Measurements from ENCODE around the gene PSMD2. TPM values are rescaled to one million over a fixed set of nuclear protein-coding genes. Genes with fewer than 3 reads are reported as not detected.

PSMD2 gene
- total and polyA plus RNA-seq, 4 donors, result 77.5 to 213 (median 161) TPM

- TF ChIP-seq JUND (IDR thresholded peaks at IDR 0.05) (no peak), NR2F2 (IDR thresholded peaks at IDR 0.05) (no peak), TAF1 (conservative IDR thresholded peaks at IDR 0.05) (no peak), EGR1 (IDR thresholded peaks at IDR 0.05; ENCODE audit: low read depth in 2 of 2) (no peak), SP1 (IDR thresholded peaks at IDR 0.05) (no peak), HNF4A (conservative IDR thresholded peaks at IDR 0.05) (no peak), HNF4G (IDR thresholded peaks at IDR 0.05) (no peak), MAX (IDR thresholded peaks at IDR 0.05) (no peak), GABPA (IDR thresholded peaks at IDR 0.05 in 1 of 2, conservative IDR thresholded peaks at IDR 0.05 in 1 of 2) (no peak)
These were observed 59.2 kb downstream of the PSMD2 start (continued) for GRCh38 chr3:184358124-184358767.

Small RNAs within 50 kb of the gene (small RNA-seq; reads per million reads assigned to genes)
- 334 reads per million, percentile 99 among the genes with 10 or more reads in this experiment for gene SNORD66

Other genes with a start within 250 kb of the PSMD2 start
- gene HTR3C, start 246.2 kb upstream of the PSMD2 start, total RNA-seq, result not detected
- not detected for gene HTR3C, start 246.2 kb upstream of the PSMD2 start, polyA plus RNA-seq
- gene HTR3E, start 202.2 kb upstream of the PSMD2 start, total RNA-seq, result not detected
- not detected for gene HTR3E, start 202.2 kb upstream of the PSMD2 start, polyA plus RNA-seq
- 10 to 100 TPM; 28.2 to 34.3 TPM for gene EIF2B5, start 163.9 kb upstream of the PSMD2 start, total RNA-seq
- gene EIF2B5, start 163.9 kb upstream of the PSMD2 start, polyA plus RNA-seq, result 10 to 100 TPM; 19.0 to 20.6 TPM
- 10 to 100 TPM; 19.2 to 26.3 TPM for gene DVL3, start 143.9 kb upstream of the PSMD2 start, total RNA-seq
- gene DVL3, start 143.9 kb upstream of the PSMD2 start, polyA plus RNA-seq, result 10 to 100 TPM in 1 of 2 donors, 1 to 10 TPM in 1; 8.6 to 15.7 TPM
- 100 to 1,000 TPM; 114 to 200 TPM for gene AP2M1, start 124.4 kb upstream of the PSMD2 start, total RNA-seq
- 100 to 1,000 TPM in 1 of 2 donors, 10 to 100 TPM in 1; 71.9 to 155 TPM for gene AP2M1, start 124.4 kb upstream of the PSMD2 start, polyA plus RNA-seq
- gene ABCF3, start 113.0 kb upstream of the PSMD2 start, total RNA-seq, result 10 to 100 TPM; 28.1 to 59.2 TPM
- gene ABCF3, start 113.0 kb upstream of the PSMD2 start, polyA plus RNA-seq, result 10 to 100 TPM; 29.7 to 37.8 TPM
- under 1 TPM; under 0.01 to 0.14 TPM for gene VWA5B2, start 69.7 kb upstream of the PSMD2 start, total RNA-seq
- gene VWA5B2, start 69.7 kb upstream of the PSMD2 start, polyA plus RNA-seq, result under 1 TPM in 1 of 2 donors, not detected in 1; 0.08 TPM
- 10 to 100 TPM; 27.7 to 64.5 TPM for gene ALG3, start 50.3 kb upstream of the PSMD2 start, total RNA-seq
- 10 to 100 TPM; 64.4 to 78.6 TPM for gene ALG3, start 50.3 kb upstream of the PSMD2 start, polyA plus RNA-seq
- 10 to 100 TPM in 1 of 2 donors, 1 to 10 TPM in 1; 2.1 to 11.0 TPM for gene EEF1AKMT4, start 49.6 kb upstream of the PSMD2 start, total RNA-seq
- gene EEF1AKMT4, start 49.6 kb upstream of the PSMD2 start, polyA plus RNA-seq, result 10 to 100 TPM; 10.6 to 13.9 TPM
- gene CAMK2N2, start 37.7 kb upstream of the PSMD2 start, total RNA-seq, result not detected
- under 1 TPM in 1 of 2 donors, not detected in 1; 0.61 TPM for gene CAMK2N2, start 37.7 kb upstream of the PSMD2 start, polyA plus RNA-seq
- gene ECE2, start 23.2 kb upstream of the PSMD2 start, total RNA-seq, result not detected
- gene ECE2, start 23.2 kb upstream of the PSMD2 start, polyA plus RNA-seq, result not detected
- 100 to 1,000 TPM; 162 to 329 TPM for gene EIF4G1, start 15.4 kb downstream of the PSMD2 start, total RNA-seq
- 100 to 1,000 TPM; 140 to 253 TPM for gene EIF4G1, start 15.4 kb downstream of the PSMD2 start, polyA plus RNA-seq
- 1 to 10 TPM; 3.5 to 5.7 TPM for gene FAM131A, start 38.4 kb downstream of the PSMD2 start, total RNA-seq
- 1 to 10 TPM in 1 of 2 donors, under 1 TPM in 1; 0.81 to 1.9 TPM for gene FAM131A, start 38.4 kb downstream of the PSMD2 start, polyA plus RNA-seq
- gene CLCN2, start 62.4 kb downstream of the PSMD2 start, total RNA-seq, result 1 to 10 TPM; 3.6 to 3.9 TPM
- gene CLCN2, start 62.4 kb downstream of the PSMD2 start, polyA plus RNA-seq, result 1 to 10 TPM; 1.1 to 1.6 TPM
- gene POLR2H, start 62.5 kb downstream of the PSMD2 start, total RNA-seq, result 10 to 100 TPM; 25.7 to 55.7 TPM
- 10 to 100 TPM; 43.1 to 43.9 TPM for gene POLR2H, start 62.5 kb downstream of the PSMD2 start, polyA plus RNA-seq
- gene THPO, start 79.0 kb downstream of the PSMD2 start, total RNA-seq, result 1 to 10 TPM; 3.9 to 6.0 TPM
- gene THPO, start 79.0 kb downstream of the PSMD2 start, polyA plus RNA-seq, result 10 to 100 TPM; 11.9 to 14.4 TPM
- gene CHRD, start 80.8 kb downstream of the PSMD2 start, total RNA-seq, result 10 to 100 TPM; 21.7 to 66.4 TPM
- gene CHRD, start 80.8 kb downstream of the PSMD2 start, polyA plus RNA-seq, result 10 to 100 TPM in 1 of 2 donors, 1 to 10 TPM in 1; 9.2 to 48.1 TPM